Gastrocnemius medialis (tissue), 4 donors: ENCODE results near the gene GNAQ. TPM values are rescaled to one million over a fixed set of nuclear protein-coding genes. Genes with fewer than 3 reads are reported as not detected.

ENCODE experiments used
- ATAC-seq, 2 donors: fragments of 150-250 bp; one replicate each; pipeline ENCODE4 v1.9.1; 2016
- DNase-seq, 2 donors: peaks; one replicate each; pipeline ENCODE4 v3.0.0-alpha.2; 2019
- H3K27ac ChIP-seq, 4 donors: fragments of 200-600 bp; sonication (generic); 1 replicate in 1 of 4; 2 replicates in 3 of 4; pipeline ENCODE4 v1.5.1; 2016 to 2018; ENCODE audit warnings: mild to moderate bottlenecking in 2 of 4, moderate library complexity in 1 of 4
- H3K27me3 ChIP-seq, 3 donors: fragments of 200-600 bp; sonication (generic) in 2 of 3; 1 replicate in 1 of 3; 2 replicates in 2 of 3; pipeline versions ENCODE4 v1.5.1 to v1.6.0; 2016 to 2019; ENCODE audit warnings: mild to moderate bottlenecking in 1 of 3, moderate library complexity in 1 of 3
- H3K36me3 ChIP-seq, 2 donors: fragments of 200-600 bp; sonication (generic) in 1 of 2; one replicate each; pipeline ENCODE4 v1.5.1; 2017 to 2018
- H3K4me1 ChIP-seq, 2 donors: fragments of 200-600 bp; sonication (generic) in 1 of 2; one replicate each; pipeline ENCODE4 v1.5.1; 2016 to 2017; ENCODE audit warnings: mild to moderate bottlenecking in 2 of 2
- H3K4me3 ChIP-seq, 4 donors: fragments of 200-600 bp; sonication (generic) in 3 of 4; 1 replicate in 1 of 4; 2 replicates in 3 of 4; pipeline ENCODE4 v1.5.1; 2016 to 2019; ENCODE audit warnings: mild to moderate bottlenecking in 2 of 4
- H3K9me3 ChIP-seq, 3 donors: fragments of 200-600 bp; sonication (generic) in 2 of 3; 1 replicate in 1 of 3; 2 replicates in 2 of 3; pipeline ENCODE4 v1.5.1; 2016 to 2019
- CTCF ChIP-seq, 5 experiments: fragments of 450-650 bp in 3 of 5; fragments of 200-600 bp in 2 of 5; sonication (generic) in 2 of 5; IDR thresholded peaks in 4 of 5; conservative IDR thresholded peaks in 1 of 5; 1 replicate in 4 of 5; 2 replicates in 1 of 5; pipeline ENCODE4 v1.5.1; 2016 to 2019; ENCODE audit warnings: antibody characterized with exemption in 5 of 5, mild to moderate bottlenecking in 3 of 5, moderate library complexity in 3 of 5
- POLR2A ChIP-seq, 2 donors: fragments of 450-650 bp; IDR thresholded peaks; one replicate each; pipeline ENCODE4 v1.6.1; 2017; ENCODE audit warnings: antibody characterized with exemption in 2 of 2, mild to moderate bottlenecking in 2 of 2, moderate library complexity in 2 of 2
- in situ Hi-C, 4 donors: fragments of 200-750 bp; cut with MboI; loops; one replicate each; pipeline versions ENCODE4 v1.15.0 to v1.8.0; 2017; ENCODE audit warnings: low sequenced_read_pairs in 4 of 4
- intact Hi-C: fragments of 100-400 bp; cut with DNase I; formaldehyde crosslinking; loops from one replicate; pipeline ENCODE4 v1.15.1; 2023; ENCODE audit warnings: low total_unique reads
- total RNA-seq, 4 donors: library from RNA; depleted of rRNA; stranded (reverse); fragments of >200 nt; gene quantifications; one replicate each; pipeline versions ENCODE4 v1.1.0 to v1.2.3, GENCODE V29; 2016

Gene GNAQ
- total RNA-seq, 4 donors from 2014 or later = 11.3 to 25.9 (median 18.7) TPM

- H3K4me3 ChIP-seq = no peak overlapping the region
- no peaks in the 10 kb centered on the region for H3K4me1 ChIP-seq
- TF ChIP-seq CTCF (IDR thresholded peaks at IDR 0.05 in 4 of 5, conservative IDR thresholded peaks at IDR 0.05 in 1 of 5) = no peak
- no peak for TF ChIP-seq POLR2A (IDR thresholded peaks at IDR 0.05)
- no peaks in the 10 kb centered on the region for H3K36me3 ChIP-seq
- no peaks in the 10 kb centered on the region for H3K9me3 ChIP-seq
- in situ Hi-C loops (loop anchor here in 1 of 4 donors (25.0 kb wide), 1 partner anchor 268 kb away; the partner anchor contains the start of gene GNAQ), intact Hi-C loops (no loop called here)
- DNase-seq = no peak
- ATAC-seq = peak; percentile 30 to 65
- H3K27ac ChIP-seq = peak overlapping the region in 2 of 4 donors; percentile 29 to 50
- H3K27me3 ChIP-seq = no peaks in the 10 kb centered on the region
Observed at GRCh38 chr9:77769246-77769645, 262.4 kb downstream of the GNAQ start.

GRCh38 chr9:77766587-77766986 lies 265.0 kb downstream of the GNAQ start:
- no peak for TF ChIP-seq POLR2A (IDR thresholded peaks at IDR 0.05)
- no peak for TF ChIP-seq CTCF (IDR thresholded peaks at IDR 0.05 in 4 of 5, conservative IDR thresholded peaks at IDR 0.05 in 1 of 5)
- Histone ChIP-seq H3K27ac (no peak overlapping the region), H3K4me3 (no peak overlapping the region), H3K9me3 (no peaks in the 10 kb centered on the region), H3K36me3 (no peaks in the 10 kb centered on the region), H3K4me1 (no peaks in the 10 kb centered on the region), H3K27me3 (no peaks in the 10 kb centered on the region)
- ATAC-seq (no peak), DNase-seq (no peak)
- in situ Hi-C loops (loop anchor here in 1 of 4 donors (25.0 kb wide), 1 partner anchor 271 kb away; the partner anchor contains the start of gene GNAQ), intact Hi-C loops (no loop called here)

GRCh38 chr9:77765781-77766259 lies 265.8 kb downstream of the GNAQ start:
- Histone ChIP-seq H3K9me3 (no peaks in the 10 kb centered on the region), H3K4me3 (no peak overlapping the region), H3K4me1 (no peaks in the 10 kb centered on the region), H3K27ac (no peak overlapping the region), H3K27me3 (no peaks in the 10 kb centered on the region), H3K36me3 (no peaks in the 10 kb centered on the region)
- intact Hi-C loops = no loop called here
- no peak for DNase-seq
- TF ChIP-seq CTCF (IDR thresholded peaks at IDR 0.05 in 4 of 5, conservative IDR thresholded peaks at IDR 0.05 in 1 of 5) = no peak
- no peak for TF ChIP-seq POLR2A (IDR thresholded peaks at IDR 0.05)
- in situ Hi-C loops = loop anchor here in 1 of 4 donors (25.0 kb wide), 1 partner anchor 271 kb away; the partner anchor contains the start of gene GNAQ
- ATAC-seq = no peak

- no peak overlapping the region for H3K4me3 ChIP-seq
- intact Hi-C loops = no loop called here
- in situ Hi-C loops = loop anchor here in 1 of 4 donors (25.0 kb wide), 1 partner anchor 272 kb away; the partner anchor contains the start of gene GNAQ
Observed at GRCh38 chr9:77764894-77765780, 266.5 kb downstream of the GNAQ start.

More at GRCh38 chr9:77764894-77765780, 266.5 kb downstream of the GNAQ start:
- DNase-seq (no peak), ATAC-seq (no peak)
- Histone ChIP-seq H3K9me3 (no peaks in the 10 kb centered on the region), H3K36me3 (no peaks in the 10 kb centered on the region), H3K4me1 (no peaks in the 10 kb centered on the region), H3K27ac (no peak overlapping the region), H3K27me3 (no peaks in the 10 kb centered on the region)
- TF ChIP-seq CTCF (IDR thresholded peaks at IDR 0.05 in 4 of 5, conservative IDR thresholded peaks at IDR 0.05 in 1 of 5) (peak in 2 of 5 experiments; percentile 20 to 34), POLR2A (IDR thresholded peaks at IDR 0.05) (no peak)
